GM12892 (cell line): ENCODE data around the gene TFAM.

Source experiments
- POLR2A ChIP-seq: IDR thresholded peaks from 2 replicates; pipeline ENCODE4 v1.6.1; 2011; ENCODE audit warnings: low read depth, low read length, control low read depth
- POLR2AphosphoS5 ChIP-seq: IDR thresholded peaks from 2 replicates; pipeline ENCODE4 v1.6.1; 2011; ENCODE audit warnings: low read depth, low read length, control low read depth
- TAF1 ChIP-seq: IDR thresholded peaks from 2 replicates; pipeline ENCODE4 v1.6.1; 2011; ENCODE audit warnings: low read depth, mild to moderate bottlenecking, control low read depth, low read length, borderline replicate concordance

DNA sequence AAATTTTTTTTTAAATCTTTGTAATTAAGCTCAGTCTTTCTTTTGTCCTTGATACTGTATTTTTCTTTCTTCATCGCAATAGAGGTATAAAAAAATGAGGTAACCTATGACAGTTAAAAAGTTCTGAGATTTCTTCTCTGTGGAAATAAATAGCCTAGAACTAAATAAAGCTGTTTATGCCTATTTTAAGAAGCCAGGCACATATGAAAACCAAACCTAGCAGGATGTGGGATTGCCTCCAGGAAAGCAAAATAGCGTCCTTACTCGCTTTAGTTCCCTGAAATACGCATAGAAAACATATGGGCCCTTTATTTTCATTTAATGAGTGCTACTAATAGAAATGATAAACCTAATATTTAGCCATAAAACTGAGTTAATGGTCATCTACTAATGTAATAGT is 43.8 kb upstream of the TFAM start:
- TF ChIP-seq TAF1 (no peak), POLR2A (no peak), POLR2AphosphoS5 (no peak)
